Thyroid gland (tissue), 4 donors: ENCODE results near the gene ZBTB34. TPM values are rescaled to one million over a fixed set of nuclear protein-coding genes. Genes with fewer than 3 reads are reported as not detected.

Experiments used
- DNase-seq, 2 donors: peaks; one replicate each; pipeline ENCODE4 v3.0.0-alpha.2; 2019
- H3K27ac ChIP-seq, 3 donors: fragments of 200-600 bp; sonication (generic); 1 replicate in 2 of 3; 2 replicates in 1 of 3; pipeline ENCODE4 v1.5.1; 2016 to 2019; ENCODE audit warnings: mild to moderate bottlenecking in 1 of 3, moderate library complexity in 1 of 3
- H3K27me3 ChIP-seq: fragments of 200-600 bp; sonication (generic); one replicate; pipeline ENCODE4 v1.5.1; 2019
- H3K36me3 ChIP-seq, 2 donors: fragments of 200-600 bp; sonication (generic); one replicate each; pipeline ENCODE4 v1.5.1; 2016 to 2019
- H3K4me1 ChIP-seq, 2 donors: fragments of 200-600 bp; sonication (generic); one replicate each; pipeline ENCODE4 v1.5.1; 2017 to 2019
- H3K4me3 ChIP-seq, 3 donors: fragments of 200-600 bp; sonication (generic); replicated peaks in 1 of 3; 1 replicate in 2 of 3; 2 replicates in 1 of 3; pipeline ENCODE4 v1.5.1; 2016; ENCODE audit warnings: mild to moderate bottlenecking in 1 of 3
- H3K9me3 ChIP-seq: fragments of 200-600 bp; sonication (generic); one replicate; pipeline ENCODE4 v1.5.1; 2017
- CTCF ChIP-seq, 6 experiments: fragments of 200-600 bp in 3 of 6; fragments of 450-650 bp in 3 of 6; sonication (generic) in 3 of 6; IDR thresholded peaks; one replicate each; pipeline ENCODE4 v1.5.1; 2016 to 2019; ENCODE audit warnings: antibody characterized with exemption in 6 of 6, mild to moderate bottlenecking in 2 of 6, inconsistent platforms in 1 of 6, moderate library complexity in 1 of 6
- POLR2A ChIP-seq, 2 donors: fragments of 450-650 bp; IDR thresholded peaks; one replicate each; pipeline ENCODE4 v1.6.1; 2017; ENCODE audit warnings: antibody characterized with exemption in 2 of 2, mild to moderate bottlenecking in 2 of 2, moderate library complexity in 1 of 2
- WGBS, 2 donors: methylation state at CpG; one replicate each; pipeline ENCODE4 v1.1.5; 2017; 5-methylcytosine and 5-hydroxymethylcytosine counted together
- intact Hi-C: fragments of 100-400 bp; cut with DNase I; formaldehyde crosslinking; loops from one replicate; pipeline ENCODE4 v1.15.1; 2023
- total RNA-seq, 4 donors: library from RNA; depleted of rRNA; stranded (reverse); fragments of >200 nt; gene quantifications; one replicate each; pipeline ENCODE4 v1.2.3, GENCODE V29; 2016

ZBTB34 gene
- total RNA-seq, 4 donors from 2014 or later = 8.6 to 17.1 (median 12.0) TPM

DNA sequence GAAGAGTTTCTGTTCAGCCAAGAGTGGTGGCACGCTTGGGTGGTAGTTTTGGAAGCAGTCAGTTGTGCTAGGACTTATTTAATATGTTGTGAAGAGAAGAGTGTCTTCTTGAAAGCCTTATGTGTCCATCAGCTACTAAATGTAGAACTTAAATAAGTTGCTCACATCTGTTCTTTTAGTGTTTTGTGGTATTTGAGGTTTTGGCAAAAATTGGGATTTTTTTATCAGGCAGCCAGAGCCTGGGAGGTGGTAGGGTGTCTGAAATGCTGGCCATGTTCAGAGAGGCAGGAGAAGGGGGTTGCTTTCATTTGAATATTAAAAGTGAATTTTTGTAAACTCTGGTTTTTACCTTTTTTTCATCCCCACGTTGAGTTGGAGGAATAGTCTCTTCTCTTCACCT is 24.2 kb upstream of the ZBTB34 start:
- Histone ChIP-seq H3K4me1 (peaks cover 16 to 27% of the 10 kb centered on the region in 2 donors), H3K27ac (no peak overlapping the region), H3K27me3 (no peaks in the 10 kb centered on the region), H3K4me3 (no peak overlapping the region), H3K9me3 (no peaks in the 10 kb centered on the region), H3K36me3 (peaks cover 15 to 18% of the 10 kb centered on the region in 2 donors)
- peak in 1 of 2 donors; percentile 27 for DNase-seq
- TF ChIP-seq POLR2A (IDR thresholded peaks at IDR 0.05) (no peak), CTCF (IDR thresholded peaks at IDR 0.05) (no peak)
- intact Hi-C loops = no loop called here
- WGBS, 2 donors = 72 to 77% methylated on average over 2 of the region's 2 CpGs

GRCh38 chr9:126838055-126838811 is 22.2 kb upstream of the ZBTB34 start:
- TF ChIP-seq POLR2A (IDR thresholded peaks at IDR 0.05) (no peak), CTCF (IDR thresholded peaks at IDR 0.05) (no peak)
- H3K4me3 ChIP-seq = no peak overlapping the region
- no peak overlapping the region for H3K27ac ChIP-seq
- H3K9me3 ChIP-seq = no peaks in the 10 kb centered on the region
- intact Hi-C loops = no loop called here
- DNase-seq = peak in 1 of 2 donors; percentile 26
- no peaks in the 10 kb centered on the region for H3K27me3 ChIP-seq
- H3K4me1 ChIP-seq = peaks cover 16 to 27% of the 10 kb centered on the region in 2 donors
- WGBS, 2 donors = 58 to 68% methylated on average over 5 to 7 of the region's 7 CpGs
- H3K36me3 ChIP-seq = peaks cover 5 to 8% of the 10 kb centered on the region in 2 donors

DNA sequence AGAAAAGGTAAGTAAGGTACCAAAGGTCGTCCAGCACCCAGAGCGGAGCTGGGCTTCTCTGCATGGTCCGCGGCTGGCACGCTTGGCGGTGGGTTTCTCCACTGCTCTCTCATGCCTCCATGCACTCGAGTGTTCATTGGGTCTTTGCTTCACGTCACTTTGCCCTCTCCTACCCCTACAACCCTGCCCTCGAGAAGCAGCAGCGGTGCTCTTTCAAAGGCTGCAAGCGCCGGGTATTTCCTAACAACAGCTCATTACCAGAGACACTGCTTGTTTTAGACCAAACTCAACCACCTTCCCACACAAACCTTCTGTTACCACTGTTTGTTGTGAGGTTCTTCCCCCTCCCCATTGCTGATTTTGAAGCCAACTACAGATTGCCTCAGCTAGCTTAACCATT is 21.5 kb upstream of the ZBTB34 start:
- 42 to 59% methylated on average over 12 of the region's 12 CpGs for WGBS, 2 donors
- peak; percentile 15 to 20 for DNase-seq
- no peak for TF ChIP-seq POLR2A (IDR thresholded peaks at IDR 0.05)
- no peak for TF ChIP-seq CTCF (IDR thresholded peaks at IDR 0.05)
- peaks cover 0 to 2% of the 10 kb centered on the region in 2 donors for H3K36me3 ChIP-seq
- no peaks in the 10 kb centered on the region for H3K9me3 ChIP-seq
- H3K27ac ChIP-seq = no peak overlapping the region
- H3K4me1 ChIP-seq = peaks cover 16 to 27% of the 10 kb centered on the region in 2 donors
- H3K27me3 ChIP-seq = no peaks in the 10 kb centered on the region
- H3K4me3 ChIP-seq = no peak overlapping the region
- intact Hi-C loops = no loop called here

- no peaks in the 10 kb centered on the region for H3K27me3 ChIP-seq
- TF ChIP-seq CTCF (IDR thresholded peaks at IDR 0.05) (no peak), POLR2A (IDR thresholded peaks at IDR 0.05) (no peak)
- no peaks in the 10 kb centered on the region for H3K36me3 ChIP-seq
- H3K4me3 ChIP-seq = no peak overlapping the region
- peak overlapping the region in 1 of 3 donors; percentile 7 for H3K27ac ChIP-seq
- no peaks in the 10 kb centered on the region for H3K9me3 ChIP-seq
- peaks cover 16 to 27% of the 10 kb centered on the region in 2 donors for H3K4me1 ChIP-seq
- DNase-seq = no peak
- 45 to 56% methylated on average over 8 of the region's 8 CpGs for WGBS, 2 donors
- intact Hi-C loops = no loop called here
Measured at GRCh38 chr9:126839301-126839700, 21.1 kb upstream of the ZBTB34 start.

GRCh38 chr9:126842220-126842842 is 18.1 kb upstream of the ZBTB34 start:
- Histone ChIP-seq H3K27ac (no peak overlapping the region), H3K4me3 (no peak overlapping the region), H3K4me1 (peaks cover 13 to 17% of the 10 kb centered on the region in 2 donors), H3K9me3 (no peaks in the 10 kb centered on the region), H3K36me3 (no peaks in the 10 kb centered on the region), H3K27me3 (no peaks in the 10 kb centered on the region)
- no peak for DNase-seq
- WGBS, 2 donors = 95 to 96% methylated on average over 10 of the region's 13 CpGs
- TF ChIP-seq POLR2A (IDR thresholded peaks at IDR 0.05) (no peak), CTCF (IDR thresholded peaks at IDR 0.05) (no peak)
- intact Hi-C loops = no loop called here
